Small intestine (tissue), 7 donors: ENCODE measurements around the gene SEC16A. TPM values are rescaled to one million over a fixed set of nuclear protein-coding genes. Genes with fewer than 3 reads are reported as not detected.

Experiments used
- DNase-seq, 2 donors: peaks; one replicate each; pipeline versions ENCODE4 v3.0.0 to v3.0.0-alpha.2; 2013
- FAIRE-seq: peaks from 2 replicates; lab custom pipeline; 2012; peaks lifted over from hg19 to GRCh38; lab: Jason Lieb, UNC
- H3K27ac ChIP-seq, 3 donors: one replicate each; pipeline ENCODE4 v1.5.1; 2013; ENCODE audit warnings: low read length in 2 of 3, mild to moderate bottlenecking in 2 of 3, control low read depth in 1 of 3, inconsistent platforms in 1 of 3, low read depth in 1 of 3, moderate library complexity in 1 of 3
- H3K27me3 ChIP-seq, 3 donors: one replicate each; pipeline ENCODE4 v1.6.1; 2013; ENCODE audit warnings: low read length in 3 of 3, inconsistent platforms in 1 of 3; ENCODE audit not compliant: control insufficient read depth in 3 of 3, insufficient read depth in 3 of 3
- H3K36me3 ChIP-seq, 3 donors: one replicate each; pipeline ENCODE4 v1.6.1; 2013; ENCODE audit warnings: low read length in 3 of 3, inconsistent platforms in 1 of 3, low read depth in 1 of 3, mild to moderate bottlenecking in 1 of 3, moderate library complexity in 1 of 3; ENCODE audit not compliant: control insufficient read depth in 3 of 3, insufficient read depth in 2 of 3
- H3K4me1 ChIP-seq, 3 donors: one replicate each; pipeline ENCODE4 v1.6.1; 2013; ENCODE audit warnings: low read length in 2 of 3, inconsistent platforms in 1 of 3, low read depth in 1 of 3, mild to moderate bottlenecking in 1 of 3, moderate library complexity in 1 of 3; ENCODE audit not compliant: control insufficient read depth in 3 of 3, insufficient read depth in 2 of 3
- H3K4me3 ChIP-seq, 3 donors: one replicate each; pipeline ENCODE4 v1.5.1; 2013; ENCODE audit warnings: low read length in 3 of 3, control low read depth in 1 of 3, inconsistent platforms in 1 of 3, low read depth in 1 of 3, mild to moderate bottlenecking in 1 of 3, moderate library complexity in 1 of 3
- H3K9me3 ChIP-seq, 2 donors: one replicate each; pipeline ENCODE4 v1.6.1; 2013; ENCODE audit warnings: low read depth in 1 of 2, low read length in 1 of 2; ENCODE audit not compliant: control insufficient read depth in 2 of 2, insufficient read depth in 1 of 2
- WGBS, 3 donors: extraction: QIAGEN DNeasy Blood & Tissue Kit; methylation state at CpG; one replicate each; pipeline ENCODE4 v1.1.7; 2013; 5-methylcytosine and 5-hydroxymethylcytosine counted together
- polyA plus RNA-seq, 4 donors: library from polyadenylated mRNA; stranded (reverse) in 3 of 4; unstranded in 1 of 4; fragments of 200-250 nt in 3 of 4; fragments of 120-200 nt in 1 of 4; gene quantifications; one replicate each; pipeline versions ENCODE4 v1.2.1 to v1.2.3, GENCODE V29; 2013
- donor health status: healthy with polysubstance abuse.
- donor health status: control.
- donor health status: control.
- donor health status: Bipolar disorder and iron deficiency.
- donor health status: healthy.

The SEC16A gene
- polyA plus RNA-seq, 4 donors, result 37.4 to 54.8 (median 39.7) TPM

DNA sequence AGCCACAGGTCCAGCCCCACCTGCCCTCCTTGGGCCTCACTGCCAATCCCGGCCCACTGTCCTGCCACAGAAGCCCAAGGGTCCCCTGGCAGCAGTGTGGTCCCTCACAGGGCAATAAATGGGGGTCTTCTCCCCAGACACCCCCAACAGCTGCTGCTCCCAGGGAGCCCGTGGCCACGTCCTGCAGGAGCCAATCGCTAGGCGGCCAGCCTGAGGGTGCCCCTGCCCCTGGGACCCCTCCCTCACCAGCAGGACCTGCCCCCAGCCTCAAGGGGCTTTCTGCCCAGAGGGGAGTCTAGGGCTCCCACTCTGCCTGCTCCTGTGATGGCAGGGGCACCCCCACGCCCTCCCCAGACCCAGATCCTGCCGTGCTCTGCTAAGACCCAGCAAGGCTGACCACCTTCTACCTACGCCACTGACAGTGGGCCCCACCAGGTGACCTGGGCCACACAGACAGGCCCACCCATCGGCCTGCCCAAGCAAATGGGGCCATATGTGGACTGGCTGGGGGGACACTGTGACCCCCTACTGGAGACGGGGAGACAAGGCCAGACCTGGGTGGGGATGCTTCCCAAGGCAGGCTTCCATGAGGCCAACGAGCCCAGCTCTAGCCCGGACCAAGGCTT, 46.0 kb upstream of the SEC16A start:
- Histone ChIP-seq H3K4me1 (peaks cover 12 to 63% (median 34%) of the 10 kb centered on the region in 3 donors), H3K36me3 (peaks cover 0 to 49% (median 0%) of the 10 kb centered on the region in 3 donors), H3K9me3 (no peaks in the 10 kb centered on the region), H3K27ac (peak overlapping the region in 1 of 3 donors; percentile 27), H3K4me3 (no peak overlapping the region), H3K27me3 (no peaks in the 10 kb centered on the region)
- FAIRE-seq, result no peak
- WGBS, 3 donors, result 76 to 80% (median 78%) methylated on average over 11 to 12 of the region's 12 CpGs
- DNase-seq, result no peak

DNA sequence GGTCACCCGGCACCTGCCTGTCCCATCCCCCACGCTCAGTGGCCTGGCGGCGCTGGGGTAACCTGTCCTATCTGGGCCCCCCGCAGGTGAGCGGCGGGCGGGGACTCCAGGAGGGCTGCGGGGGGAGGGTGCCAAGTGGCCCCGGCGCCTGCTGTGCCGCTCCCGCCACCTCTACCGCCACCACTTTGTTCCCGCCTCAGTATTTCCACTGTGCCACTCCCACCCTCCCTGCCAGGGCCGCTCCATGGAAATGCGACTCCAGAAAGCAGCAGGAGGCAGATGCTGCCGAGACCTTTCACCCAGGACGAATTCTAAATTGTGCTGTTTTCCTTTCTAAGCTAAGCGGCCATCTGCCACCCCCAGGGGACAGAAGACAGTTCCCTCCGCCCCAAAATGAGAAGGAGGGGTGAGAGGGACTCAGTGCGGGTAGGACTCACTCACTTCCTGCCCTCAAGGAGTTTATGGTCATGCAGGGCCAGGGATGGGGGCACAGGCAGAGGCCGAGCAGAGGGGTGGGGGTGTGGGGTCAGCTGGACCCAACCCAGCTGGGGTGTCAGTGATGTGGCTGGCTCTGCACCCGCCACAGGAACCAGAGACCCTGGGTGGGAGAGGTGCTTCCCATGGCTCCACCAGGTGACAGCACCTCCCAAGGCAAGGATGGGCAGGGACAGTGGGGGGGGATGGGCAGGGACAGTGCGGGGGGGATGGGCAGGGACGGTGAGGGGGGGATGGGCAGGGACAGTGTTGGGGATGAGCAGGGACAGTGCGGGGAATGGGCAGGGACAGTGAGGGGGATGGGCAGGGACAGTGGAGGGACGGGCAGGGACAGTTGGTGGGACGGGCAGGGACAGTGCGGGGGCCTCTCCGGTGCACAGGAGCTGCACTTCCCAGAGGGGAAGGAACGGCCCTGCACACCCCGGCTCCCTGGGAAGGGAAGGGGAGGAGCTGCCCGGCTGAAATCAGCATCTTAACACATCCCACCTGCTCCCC, 45.2 kb upstream of the SEC16A start:
- H3K4me3 ChIP-seq, result peak overlapping the region in 1 of 3 donors; percentile 35
- H3K9me3 ChIP-seq, result no peaks in the 10 kb centered on the region
- peaks cover 11 to 63% (median 34%) of the 10 kb centered on the region in 3 donors for H3K4me1 ChIP-seq
- DNase-seq (peak; percentile 70 to 80), FAIRE-seq (no peak)
- H3K36me3 ChIP-seq, result peaks cover 0 to 52% (median 0%) of the 10 kb centered on the region in 3 donors
- WGBS, 3 donors, result 27 to 48% (median 40%) methylated on average over 25 to 34 of the region's 34 CpGs
- H3K27me3 ChIP-seq, result no peaks in the 10 kb centered on the region
- peak overlapping the region; percentile 86 to 92 (median 91) for H3K27ac ChIP-seq

DNA sequence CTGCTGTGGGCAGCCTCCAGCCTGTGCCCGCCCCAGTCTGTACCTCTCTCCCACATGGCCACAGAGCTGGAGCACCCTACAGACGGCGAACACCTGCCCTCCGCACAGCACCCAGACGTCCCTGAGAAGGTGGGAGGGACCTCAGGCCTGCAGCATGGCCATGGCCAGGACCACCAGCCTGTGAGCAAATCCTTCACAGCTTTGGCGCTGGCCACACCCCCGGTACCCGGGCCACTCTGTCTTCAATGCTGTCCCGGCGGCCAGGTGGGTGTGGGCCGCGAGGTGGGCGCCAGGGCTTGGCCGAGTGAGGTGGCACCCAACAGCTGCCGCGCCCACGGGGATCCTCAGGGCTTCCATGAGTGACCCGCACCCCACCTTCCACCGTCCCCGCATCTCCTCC, 44.3 kb upstream of the SEC16A start:
- DNase-seq, result no peak
- Histone ChIP-seq H3K27me3 (no peaks in the 10 kb centered on the region), H3K27ac (peak overlapping the region; percentile 86 to 92 (median 91)), H3K9me3 (no peaks in the 10 kb centered on the region), H3K4me1 (peaks cover 6 to 62% (median 29%) of the 10 kb centered on the region in 3 donors), H3K36me3 (peaks cover 0 to 52% (median 0%) of the 10 kb centered on the region in 3 donors), H3K4me3 (peak overlapping the region in 1 of 3 donors; percentile 35)
- WGBS, 3 donors, result 20 to 58% (median 50%) methylated on average over 17 to 20 of the region's 20 CpGs
- no peak for FAIRE-seq

DNA sequence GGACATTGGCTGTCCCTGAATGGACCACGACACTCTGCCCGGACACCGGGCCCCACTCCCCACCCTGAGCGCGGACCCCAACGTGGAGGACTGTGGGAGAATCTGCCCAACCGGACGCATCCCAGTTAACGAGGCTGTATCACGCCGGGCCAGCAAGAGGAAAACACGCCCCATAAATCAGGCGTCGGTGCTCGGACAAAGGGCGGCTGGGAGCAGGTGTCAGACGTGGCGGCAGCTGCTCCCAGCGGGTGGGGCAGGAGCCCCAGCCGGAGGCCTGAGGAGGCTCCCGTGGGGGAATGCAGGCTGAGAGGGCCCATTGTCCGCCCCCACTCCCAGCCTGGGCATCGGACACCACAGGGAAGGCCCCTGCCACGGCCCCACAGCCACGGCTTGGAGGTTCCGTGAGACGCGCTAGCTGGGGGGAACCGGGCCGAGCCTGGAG, 43.8 kb upstream of the SEC16A start:
- Histone ChIP-seq H3K9me3 (no peaks in the 10 kb centered on the region), H3K27me3 (no peaks in the 10 kb centered on the region), H3K27ac (peak overlapping the region; percentile 86 to 92 (median 91)), H3K4me1 (peaks cover 2 to 64% (median 29%) of the 10 kb centered on the region in 3 donors), H3K4me3 (peak overlapping the region in 1 of 3 donors; percentile 35), H3K36me3 (peaks cover 0 to 54% (median 0%) of the 10 kb centered on the region in 3 donors)
- FAIRE-seq, result no peak
- DNase-seq, result peak; percentile 91 to 93
- 10 to 51% (median 31%) methylated on average over 27 to 30 of the region's 30 CpGs for WGBS, 3 donors

DNA sequence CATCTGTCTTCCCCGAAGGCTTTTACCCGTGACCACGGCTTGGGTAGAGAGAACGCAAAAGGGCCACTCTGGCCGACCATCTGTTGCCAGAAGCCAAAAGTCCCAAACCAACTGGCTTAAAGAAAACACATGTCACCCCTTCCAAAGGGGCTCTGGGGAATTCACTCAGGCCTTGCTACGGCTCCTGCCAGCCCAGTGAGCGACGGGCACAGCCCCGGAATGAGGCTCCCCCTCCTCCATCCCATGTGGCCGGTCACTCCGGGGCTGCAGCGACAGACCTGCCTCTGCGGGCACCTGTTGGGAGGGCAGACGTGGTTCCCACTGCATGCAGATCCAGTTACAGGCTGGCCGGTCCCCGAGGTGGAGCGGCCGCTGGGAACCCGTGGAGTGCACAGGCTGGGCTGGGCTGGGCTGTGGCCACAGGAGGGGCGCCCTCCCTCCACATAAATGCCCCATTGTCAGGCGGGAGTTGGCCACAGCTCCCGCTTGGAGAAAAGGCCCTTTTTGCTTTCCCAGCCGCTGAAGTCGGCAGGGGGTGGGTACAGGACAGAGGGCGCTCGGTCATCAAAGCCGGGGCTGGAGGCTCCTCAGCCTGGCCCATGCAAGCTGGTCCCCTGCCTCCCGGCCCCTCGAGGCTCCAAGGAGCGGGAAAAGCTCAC, 43.1 kb upstream of the SEC16A start:
- Histone ChIP-seq H3K27ac (peak overlapping the region; percentile 1 to 92 (median 91)), H3K36me3 (peaks cover 0 to 60% (median 0%) of the 10 kb centered on the region in 3 donors), H3K27me3 (no peaks in the 10 kb centered on the region), H3K9me3 (no peaks in the 10 kb centered on the region), H3K4me3 (no peak overlapping the region), H3K4me1 (peaks cover 2 to 69% (median 29%) of the 10 kb centered on the region in 3 donors)
- no peak for FAIRE-seq
- peak in 1 of 2 donors; percentile 53 for DNase-seq
- WGBS, 3 donors, result 18 to 47% (median 45%) methylated on average over 28 to 30 of the region's 30 CpGs

DNA sequence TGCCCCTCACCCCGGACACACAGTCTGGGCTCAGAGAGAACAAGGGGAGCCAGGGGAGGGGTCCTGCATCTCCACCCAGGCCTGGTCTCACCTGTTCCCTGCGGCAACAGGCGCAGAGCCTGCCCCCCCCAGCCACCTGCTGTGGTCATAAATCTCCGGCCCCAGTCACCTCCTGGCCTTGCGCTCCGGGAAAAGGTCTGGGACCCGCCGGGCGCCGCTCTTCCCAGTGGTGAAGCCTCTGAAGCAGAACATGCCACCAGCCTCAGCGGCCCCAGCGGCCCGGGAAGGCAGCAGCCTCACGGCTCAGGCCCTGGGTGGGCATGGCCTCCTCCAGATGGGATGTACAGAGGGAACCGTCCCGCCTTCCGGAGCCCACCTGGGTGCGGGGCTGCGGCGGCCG, 42.4 kb upstream of the SEC16A start:
- no peaks in the 10 kb centered on the region for H3K27me3 ChIP-seq
- no peaks in the 10 kb centered on the region for H3K9me3 ChIP-seq
- 44 to 73% (median 51%) methylated on average over 14 to 21 of the region's 21 CpGs for WGBS, 3 donors
- no peak overlapping the region for H3K4me3 ChIP-seq
- DNase-seq (no peak), FAIRE-seq (no peak)
- peaks cover 0 to 58% (median 0%) of the 10 kb centered on the region in 3 donors for H3K36me3 ChIP-seq
- H3K27ac ChIP-seq, result no peak overlapping the region
- peaks cover 2 to 69% (median 25%) of the 10 kb centered on the region in 3 donors for H3K4me1 ChIP-seq

DNA sequence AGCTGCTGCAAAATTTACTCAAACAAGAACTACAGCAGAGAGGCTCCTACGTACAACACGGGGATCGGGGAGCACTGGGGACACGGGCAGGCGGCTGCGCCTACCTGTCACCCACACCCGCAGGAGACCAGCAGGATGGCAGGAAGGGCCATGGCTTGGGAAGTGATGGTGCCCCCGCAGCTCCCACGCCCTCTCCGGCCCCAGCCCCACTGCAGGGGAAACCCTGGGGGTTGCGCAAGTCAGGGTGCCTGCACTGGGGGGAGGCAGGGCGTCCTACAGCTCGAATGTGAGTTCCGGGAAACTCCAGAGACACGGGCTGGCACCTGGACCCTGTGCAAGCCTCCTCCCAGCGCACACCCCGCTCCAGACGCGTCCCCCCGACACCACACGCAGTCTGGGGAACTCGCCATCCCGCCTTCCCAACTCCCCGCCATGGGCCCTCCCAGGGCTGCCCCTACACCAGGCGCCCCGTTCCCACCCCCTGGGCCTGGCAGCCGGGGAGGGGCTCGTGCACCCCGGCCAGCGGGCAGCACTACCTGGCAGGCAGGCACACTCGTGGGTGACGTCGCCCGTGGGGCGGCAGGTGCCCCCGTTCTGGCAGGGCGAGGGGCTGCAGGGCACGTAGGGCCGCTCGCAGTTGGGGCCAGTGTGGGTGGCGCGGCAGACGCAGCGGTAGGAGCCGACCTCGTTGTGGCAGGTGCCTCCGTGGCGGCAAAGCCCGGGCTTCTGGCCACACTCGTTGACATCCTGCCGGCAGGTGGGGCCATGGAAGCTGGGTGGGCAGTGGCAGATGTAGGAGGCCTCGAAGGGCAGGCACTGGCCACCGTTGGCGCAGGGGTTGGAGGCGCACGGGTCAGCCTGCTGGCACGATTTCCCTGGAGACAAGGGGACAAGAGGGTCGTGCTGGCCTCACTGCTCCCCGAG, 39.7 kb upstream of the SEC16A start:
- 45 to 82% (median 53%) methylated on average over 50 to 59 of the region's 59 CpGs for WGBS, 3 donors
- peak overlapping the region in 1 of 3 donors; percentile 11 for H3K27ac ChIP-seq
- H3K4me3 ChIP-seq, result no peak overlapping the region
- DNase-seq (no peak), FAIRE-seq (no peak)
- no peaks in the 10 kb centered on the region for H3K9me3 ChIP-seq
- H3K4me1 ChIP-seq, result peaks cover 6 to 62% (median 21%) of the 10 kb centered on the region in 3 donors
- peaks cover 0 to 72% (median 5%) of the 10 kb centered on the region in 3 donors for H3K36me3 ChIP-seq
- H3K27me3 ChIP-seq, result no peaks in the 10 kb centered on the region
